HepG2 (cell line): ENCODE measurements around the gene PODN. TPM values are rescaled to one million over a fixed set of nuclear protein-coding genes. Genes with fewer than 3 reads are reported as not detected.

Experiments
- ATAC-seq: fragments of 200-7000 bp; cut with Tn5 transposase; 3 replicates; pipeline ENCODE4 v1.9.1; 2020; ENCODE audit warnings: mild to moderate bottlenecking, moderate library complexity
- BruUV-seq: library from RNA; stranded (reverse); fragments of 400-500 nt; replicated peaks from 2 replicates; lab custom pipeline; 2021; lab: Mats Ljungman, UMichigan
- CTCF ChIA-PET: fragments of 300-600 bp; formaldehyde crosslinking; extraction: SDS; loops from one replicate; lab custom pipeline; 2021; ENCODE audit warnings: low total read pairs, inconsistent platforms, low intra/inter-chr PET ratio; lab: Yijun Ruan, JAX
- POLR2A ChIA-PET: fragments of 350-600 bp; sonication (Branson Sonifier 250); formaldehyde crosslinking; loops from one replicate; lab custom pipeline; 2020; ENCODE audit warnings: antibody characterized with exemption, inconsistent platforms; lab: Yijun Ruan, JAX
- DNase-seq: peaks from one replicate; pipeline ENCODE4 v3.0.0-alpha.2; 2015; ENCODE audit warnings: low spot score
- FAIRE-seq: peaks from 3 replicates; lab custom pipeline; 2011; peaks lifted over from hg19 to GRCh38; lab: Jason Lieb, UNC
- H2AFZ ChIP-seq: one replicate; pipeline ENCODE4 v1.6.1; 2011; ENCODE audit warnings: low read length, inconsistent platforms
- H3K27ac ChIP-seq: fragments of 300-600 bp; 3 replicates; pipeline ENCODE4 v1.8.0; 2011; ENCODE audit warnings: mixed run types, mild to moderate bottlenecking, mixed read lengths, low read length, inconsistent platforms; ENCODE audit not compliant: insufficient read depth; ENCODE audit errors: extremely low read length
- H3K27me3 ChIP-seq, 2 experiments: fragments of 200-600 bp in 1 of 2; 2 replicates in 1 of 2; 3 replicates in 1 of 2; pipeline versions ENCODE4 v1.6.0 to v1.8.0; 2011; ENCODE audit warnings: low read length in 2 of 2, mild to moderate bottlenecking in 2 of 2, moderate library complexity in 2 of 2, inconsistent platforms in 1 of 2; ENCODE audit not compliant: insufficient read depth in 2 of 2, control insufficient read depth in 1 of 2
- H3K36me3 ChIP-seq, 2 experiments: fragments of 200-600 bp in 1 of 2; replicated peaks in 1 of 2; 2 replicates in 1 of 2; 3 replicates in 1 of 2; pipeline versions ENCODE4 v1.5.1 to v1.8.0; 2011; ENCODE audit warnings: low read length in 2 of 2, inconsistent platforms in 1 of 2; ENCODE audit not compliant: insufficient read depth in 2 of 2, control insufficient read depth in 1 of 2
- H3K4me1 ChIP-seq: 2 replicates; pipeline ENCODE4 v1.5.1; 2012; ENCODE audit warnings: low read length, inconsistent platforms; ENCODE audit not compliant: insufficient read depth
- H3K4me2 ChIP-seq: 2 replicates; pipeline ENCODE4 v1.6.0; 2011; ENCODE audit warnings: low read depth, low read length, inconsistent platforms
- H3K4me3 ChIP-seq, 3 experiments: fragments of 200-600 bp in 1 of 3; sonication (generic), shearing (Covaris generic) in 1 of 3; replicated peaks in 1 of 3; 2 replicates each; pipeline ENCODE4 v1.5.1; 2011 to 2016; ENCODE audit warnings: low read length in 3 of 3, inconsistent platforms in 2 of 3, low read depth in 2 of 3, mild to moderate bottlenecking in 2 of 3, control low read depth in 1 of 3, mixed read lengths in 1 of 3; ENCODE audit not compliant: insufficient read depth in 1 of 3
- H3K79me2 ChIP-seq: one replicate; pipeline ENCODE4 v1.6.1; 2011; ENCODE audit warnings: low read length, inconsistent platforms; ENCODE audit not compliant: insufficient read depth
- H3K9ac ChIP-seq: 2 replicates; pipeline ENCODE4 v1.6.0; 2011; ENCODE audit warnings: mild to moderate bottlenecking, low read depth, low read length, inconsistent platforms; ENCODE audit not compliant: insufficient read depth
- H3K9me3 ChIP-seq: 2 replicates; pipeline ENCODE4 v1.5.1; 2012; ENCODE audit warnings: mild to moderate bottlenecking, low read length
- H4K20me1 ChIP-seq: 2 replicates; pipeline ENCODE4 v1.6.0; 2011; ENCODE audit warnings: inconsistent platforms, mild to moderate bottlenecking, low read length, moderate library complexity; ENCODE audit not compliant: insufficient read depth
- MIXL1 ChIP-seq: IDR thresholded peaks from 2 replicates; pipeline ENCODE4 v1.6.1; 2016
- NFE2L1 ChIP-seq: sonication (generic); formaldehyde crosslinking; IDR thresholded peaks from 2 replicates; pipeline ENCODE4 v1.4.0; 2020; ENCODE audit warnings: missing genetic modification reagents, mild to moderate bottlenecking, borderline replicate concordance
- SOX13 ChIP-seq, 3 experiments: fragments of 450-650 bp in 1 of 3; sonication (generic) in 1 of 3; formaldehyde crosslinking in 1 of 3; IDR thresholded peaks in 2 of 3; conservative IDR thresholded peaks in 1 of 3; 2 replicates each; pipeline versions ENCODE4 v1.5.0 to v1.6.1; 2016 to 2020; ENCODE audit warnings: antibody characterized with exemption in 1 of 3, mild to moderate bottlenecking in 1 of 3, missing compliant biosample characterization in 1 of 3, missing genetic modification reagents in 1 of 3, moderate library complexity in 1 of 3
- SP1 ChIP-seq, 2 experiments: fragments of 450-650 bp in 1 of 2; sonication (generic) in 1 of 2; formaldehyde crosslinking in 1 of 2; IDR thresholded peaks; 2 replicates each; pipeline versions ENCODE4 v1.4.0 to v1.6.1; 2016 to 2020; ENCODE audit warnings: missing genetic modification reagents in 1 of 2
- SP2 ChIP-seq: sonication (generic); formaldehyde crosslinking; IDR thresholded peaks from 2 replicates; pipeline ENCODE4 v1.5.1; 2020; ENCODE audit warnings: mild to moderate bottlenecking, missing genetic modification reagents
- TBL1XR1 ChIP-seq: fragments of 150-350 bp; IDR thresholded peaks from 2 replicates; pipeline ENCODE4 v1.6.1; 2014; ENCODE audit warnings: borderline replicate concordance, low read length; ENCODE audit not compliant: partially characterized antibody
- TOE1 ChIP-seq: sonication (generic); formaldehyde crosslinking; IDR thresholded peaks from 2 replicates; pipeline ENCODE4 v1.4.0; 2020; ENCODE audit warnings: mild to moderate bottlenecking, missing genetic modification reagents
- ZNF12 ChIP-seq: sonication (generic); formaldehyde crosslinking; IDR thresholded peaks from 2 replicates; pipeline ENCODE4 v1.5.0; 2020; ENCODE audit warnings: missing genetic modification reagents
- ZNF501 ChIP-seq: sonication (generic); formaldehyde crosslinking; IDR thresholded peaks from 2 replicates; pipeline ENCODE4 v1.5.1; 2020; ENCODE audit warnings: mild to moderate bottlenecking, moderate library complexity, missing genetic modification reagents
- ZNF720 ChIP-seq: sonication (generic); formaldehyde crosslinking; IDR thresholded peaks from 2 replicates; pipeline ENCODE4 v1.4.0; 2020; ENCODE audit warnings: missing genetic modification reagents
- ZNF850 ChIP-seq: sonication (generic); formaldehyde crosslinking; conservative IDR thresholded peaks from 2 replicates; pipeline ENCODE4 v1.9.0; 2021; ENCODE audit warnings: mild to moderate bottlenecking, missing genetic modification reagents
- WGBS: methylation state at CpG from one replicate; pipeline ENCODE4 v1.1.6; 2017; ENCODE audit warnings: low lambda C conversion rate; 5-methylcytosine and 5-hydroxymethylcytosine counted together
- in situ Hi-C: cut with HindIII; loops from 2 replicates; pipeline ENCODE4 v1.10.0; 2017; ENCODE audit warnings: low pct_unique_long_range_greater_than_20kb; ENCODE audit not compliant: extremely low pct_ligation_motif_present
- intact Hi-C: fragments of 100-400 bp; cut with micrococcal nuclease; formaldehyde crosslinking; loops from one replicate; pipeline ENCODE4 v1.10.0; 2022; ENCODE audit not compliant: unreplicated experiment
- polyA plus RNA-seq, 8 experiments: library from polyadenylated mRNA; depleted of rRNA in 3 of 8; stranded (reverse) in 7 of 8; unstranded in 1 of 8; fragments of >200 nt; fragmentation: Illumina TruSeq in 4 of 8; extraction: Trizol in 4 of 8; gene quantifications; 2 replicates each; pipeline versions ENCODE4 v1.2.1 to v1.2.3, GENCODE V29; 2011 to 2016; ENCODE audit warnings: low read depth in 4 of 8, missing spikeins in 1 of 8, mixed read lengths in 1 of 8; ENCODE audit not compliant: insufficient read depth in 1 of 8
- total RNA-seq, 5 experiments: library from RNA; depleted of rRNA; stranded (reverse); fragments of >200 nt; fragmentation: Illumina TruSeq; extraction: Trizol; gene quantifications; 2 replicates each; pipeline ENCODE4 v1.2.3, GENCODE V29; 2016; ENCODE audit warnings: low read depth in 1 of 5

Gene PODN
- total and polyA plus RNA-seq, 2 of the 13 experiments (the other 11 are each of a cell fraction or from before 2014, with no cell fraction given): 0.13 TPM; not detected in 1

- H3K4me3 ChIP-seq: no peak overlapping the region; a peak in 1 of 6 replicates
- ChIA-PET CTCF (no interaction called here), POLR2A (no interaction called here)
- ATAC-seq (peak; percentile 7; the same call in 1 of the 3 replicates), DNase-seq (no peak), FAIRE-seq (no peak)
- no peak overlapping the region for H3K27ac ChIP-seq
- H3K9me3 ChIP-seq: no peaks in the 10 kb centered on the region
- H3K27me3 ChIP-seq: peaks cover 3 to 45% of the 10 kb centered on the region in 2 experiments; a peak in 4 of 5 replicates
- H3K9ac ChIP-seq: no peak overlapping the region
- H3K79me2 ChIP-seq: no peaks in the 10 kb centered on the region
- in situ Hi-C loops: no loop called here
- 63% methylated on average over 8 of the region's 31 CpGs for whole genome bisulfite sequencing
- intact Hi-C loops: no loop called here
- BruUV-seq: no TSS peak
- TF ChIP-seq ZNF850 (CRISPR knock-in tag): no peak
- TF ChIP-seq TBL1XR1: no peak
- no peak for TF ChIP-seq TOE1 (CRISPR knock-in tag)
- no peak for TF ChIP-seq SP2 (CRISPR knock-in tag)
- no peak for TF ChIP-seq NFE2L1
- TF ChIP-seq SOX13 (IDR thresholded peaks at IDR 0.05): no peak
- TF ChIP-seq SOX13 (CRISPR knock-in tag; conservative IDR thresholded peaks at IDR 0.05 in 1 of 2, IDR thresholded peaks at IDR 0.05 in 1 of 2): no peak
- TF ChIP-seq ZNF720 (CRISPR knock-in tag): no peak
- TF ChIP-seq SP1 (IDR thresholded peaks at IDR 0.05): no peak
- no peak for TF ChIP-seq SP1 (CRISPR knock-in tag; IDR thresholded peaks at IDR 0.05)
- no peak for TF ChIP-seq ZNF12 (CRISPR knock-in tag)
- no peak for TF ChIP-seq ZNF501 (CRISPR knock-in tag)
- no peak for TF ChIP-seq MIXL1 (CRISPR knock-in tag)
- no peaks in the 10 kb centered on the region for H4K20me1 ChIP-seq
- peaks cover 12% of the 10 kb centered on the region; the same call in 1 of the 2 replicates for H3K4me1 ChIP-seq
- H3K4me2 ChIP-seq: no peak overlapping the region
- no peak overlapping the region for H2AFZ ChIP-seq
- H3K36me3 ChIP-seq: no peaks in the 10 kb centered on the region
These were observed 7.8 kb downstream of the PODN start for GRCh38 chr1:53069663-53070327.
